ENCODE measurements around the gene RAB1B. TPM values are rescaled to one million over a fixed set of nuclear protein-coding genes. Genes with fewer than 3 reads are reported as not detected.

Gene RAB1B
- total RNA-seq, 2 donors from 2014 or later, result 122 to 126 TPM

DNA sequence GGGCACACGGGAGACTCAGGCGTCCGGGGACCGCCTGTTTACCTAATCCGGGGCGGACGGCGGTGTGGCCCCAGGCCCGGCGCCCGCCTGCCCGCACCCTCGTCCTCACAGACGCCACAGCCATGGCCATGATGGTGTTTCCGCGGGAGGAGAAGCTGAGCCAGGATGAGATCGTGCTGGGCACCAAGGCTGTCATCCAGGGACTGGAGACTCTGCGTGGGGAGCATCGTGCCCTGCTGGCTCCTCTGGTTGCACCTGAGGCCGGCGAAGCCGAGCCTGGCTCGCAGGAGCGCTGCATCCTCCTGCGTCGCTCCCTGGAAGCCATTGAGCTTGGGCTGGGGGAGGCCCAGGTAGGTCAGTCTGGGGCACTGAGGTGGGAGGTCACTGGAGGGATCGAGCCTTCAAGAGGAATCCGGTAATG, 10.0 kb upstream of the RAB1B start:
- peak overlapping the region; percentile 55 for H3K27ac Mint-ChIP-seq
- DNase-seq, result no peak
- H3K4me1 Mint-ChIP-seq, result peaks cover 4% of the 10 kb centered on the region
- Histone ChIP-seq H3K9me3 (ENCODE audit: control insufficient read depth, low read length) (no peaks in the 10 kb centered on the region), H3K36me3 (ENCODE audit: control insufficient read depth, insufficient read depth, low read length) (peaks cover 33% of the 10 kb centered on the region), H3K9ac (ENCODE audit: extremely low read depth, low read length, poor library complexity, severe bottlenecking) (peak overlapping the region; percentile 83), H3K4me1 (ENCODE audit: control insufficient read depth, insufficient read depth, low read length) (no peaks in the 10 kb centered on the region), H3K27me3 (ENCODE audit: control insufficient read depth, insufficient read depth, low read length, poor library complexity, severe bottlenecking) (no peaks in the 10 kb centered on the region), H3K27ac (ENCODE audit: low read depth, low read length) (no peak overlapping the region), H3K4me3 (ENCODE audit: low read length) (peak overlapping the region; percentile 96)
- H3K36me3 Mint-ChIP-seq (ENCODE audit: low read depth), result peaks cover 33% of the 10 kb centered on the region
- WGBS, 2 experiments (ENCODE audit: insufficient coverage in 1 of 2, insufficient read length in 1 of 2), result 9% methylated on average over 20 to 28 of the region's 28 CpGs
- no peaks in the 10 kb centered on the region for H3K9me3 Mint-ChIP-seq
- no peaks in the 10 kb centered on the region for H3K27me3 Mint-ChIP-seq (ENCODE audit: insufficient read depth)
- TF ChIP-seq, protein P1, sequence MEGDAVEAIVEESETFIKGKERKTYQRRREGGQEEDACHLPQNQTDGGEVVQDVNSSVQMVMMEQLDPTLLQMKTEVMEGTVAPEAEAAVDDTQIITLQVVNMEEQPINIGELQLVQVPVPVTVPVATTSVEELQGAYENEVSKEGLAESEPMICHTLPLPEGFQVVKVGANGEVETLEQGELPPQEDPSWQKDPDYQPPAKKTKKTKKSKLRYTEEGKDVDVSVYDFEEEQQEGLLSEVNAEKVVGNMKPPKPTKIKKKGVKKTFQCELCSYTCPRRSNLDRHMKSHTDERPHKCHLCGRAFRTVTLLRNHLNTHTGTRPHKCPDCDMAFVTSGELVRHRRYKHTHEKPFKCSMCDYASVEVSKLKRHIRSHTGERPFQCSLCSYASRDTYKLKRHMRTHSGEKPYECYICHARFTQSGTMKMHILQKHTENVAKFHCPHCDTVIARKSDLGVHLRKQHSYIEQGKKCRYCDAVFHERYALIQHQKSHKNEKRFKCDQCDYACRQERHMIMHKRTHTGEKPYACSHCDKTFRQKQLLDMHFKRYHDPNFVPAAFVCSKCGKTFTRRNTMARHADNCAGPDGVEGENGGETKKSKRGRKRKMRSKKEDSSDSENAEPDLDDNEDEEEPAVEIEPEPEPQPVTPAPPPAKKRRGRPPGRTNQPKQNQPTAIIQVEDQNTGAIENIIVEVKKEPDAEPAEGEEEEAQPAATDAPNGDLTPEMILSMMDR (conservative IDR thresholded peaks at IDR 0.05), result peak; percentile 32
- peak overlapping the region; percentile 86 for H3K4me3 Mint-ChIP-seq

DNA sequence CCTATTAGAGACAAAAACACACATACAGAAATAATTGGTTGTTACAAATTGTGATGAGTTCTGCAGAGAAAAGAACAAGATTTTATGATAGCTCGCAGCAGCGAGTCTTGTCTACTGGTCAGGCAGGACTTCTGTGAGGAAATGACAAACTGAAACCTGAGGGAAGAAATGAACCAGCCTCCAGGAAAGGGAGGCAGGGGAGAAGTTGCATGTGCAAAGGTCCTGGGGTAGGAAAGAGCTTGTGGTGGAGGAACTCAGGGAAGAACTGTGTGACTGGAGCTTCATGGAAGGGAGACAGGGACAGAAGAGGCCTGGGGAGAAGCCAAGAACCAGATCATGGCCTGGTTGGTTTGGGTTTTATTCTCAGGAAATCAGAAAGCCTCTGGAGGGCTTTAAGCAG, 9.2 kb upstream of the RAB1B start:
- H3K4me1 Mint-ChIP-seq, result peaks cover 4% of the 10 kb centered on the region

DNA sequence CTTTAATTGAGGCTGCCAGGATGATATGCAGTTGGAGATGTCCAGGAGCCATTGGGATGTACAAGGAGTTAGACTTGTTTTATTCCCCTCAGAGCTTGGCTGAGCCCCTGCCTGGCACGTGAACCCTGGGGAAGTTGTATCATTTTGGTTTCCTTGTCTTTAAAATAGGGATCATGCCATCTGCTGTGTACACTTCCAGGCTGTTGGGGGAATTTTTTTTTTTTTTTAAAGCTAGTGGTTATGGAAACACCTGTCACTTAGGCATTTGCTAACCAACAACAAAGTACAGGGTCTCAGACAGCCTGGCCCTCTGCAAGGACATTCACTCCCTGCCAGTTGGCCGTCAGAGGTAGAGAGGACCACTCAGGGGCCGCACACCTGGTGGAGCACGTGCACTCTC, 8.5 kb upstream of the RAB1B start:
- Histone ChIP-seq H3K4me1 (ENCODE audit: control insufficient read depth, insufficient read depth, low read length) (no peaks in the 10 kb centered on the region), H3K9me3 (ENCODE audit: control insufficient read depth, low read length) (no peaks in the 10 kb centered on the region), H3K36me3 (ENCODE audit: control insufficient read depth, insufficient read depth, low read length) (peaks cover 41% of the 10 kb centered on the region), H3K27ac (ENCODE audit: low read depth, low read length) (no peak overlapping the region), H3K9ac (ENCODE audit: extremely low read depth, low read length, poor library complexity, severe bottlenecking) (no peak overlapping the region), H3K27me3 (ENCODE audit: control insufficient read depth, insufficient read depth, low read length, poor library complexity, severe bottlenecking) (no peaks in the 10 kb centered on the region), H3K4me3 (ENCODE audit: low read length) (no peak overlapping the region)
- Mint-ChIP-seq H3K36me3 (ENCODE audit: low read depth) (peaks cover 43% of the 10 kb centered on the region), H3K9me3 (no peaks in the 10 kb centered on the region), H3K4me1 (peaks cover 4% of the 10 kb centered on the region), H3K4me3 (no peak overlapping the region), H3K27ac (no peak overlapping the region), H3K27me3 (ENCODE audit: insufficient read depth) (no peaks in the 10 kb centered on the region)
- WGBS, 2 experiments (ENCODE audit: insufficient coverage in 1 of 2, insufficient read length in 1 of 2), result 94 to 100% methylated on average over 2 to 4 of the region's 4 CpGs
- TF ChIP-seq, protein P1 (conservative IDR thresholded peaks at IDR 0.05), result no peak
- no peak for DNase-seq

More for the DNA sequence above, 9.2 kb upstream of the RAB1B start:
- Histone ChIP-seq H3K4me3 (ENCODE audit: low read length) (peak overlapping the region; percentile 96), H3K27me3 (ENCODE audit: control insufficient read depth, insufficient read depth, low read length, poor library complexity, severe bottlenecking) (no peaks in the 10 kb centered on the region), H3K27ac (ENCODE audit: low read depth, low read length) (no peak overlapping the region), H3K4me1 (ENCODE audit: control insufficient read depth, insufficient read depth, low read length) (no peaks in the 10 kb centered on the region), H3K36me3 (ENCODE audit: control insufficient read depth, insufficient read depth, low read length) (peaks cover 34% of the 10 kb centered on the region), H3K9ac (ENCODE audit: extremely low read depth, low read length, poor library complexity, severe bottlenecking) (no peak overlapping the region), H3K9me3 (ENCODE audit: control insufficient read depth, low read length) (no peaks in the 10 kb centered on the region)
- no peak overlapping the region for H3K27ac Mint-ChIP-seq
- WGBS, 2 experiments (ENCODE audit: insufficient coverage in 1 of 2, insufficient read length in 1 of 2), result 92 to 100% methylated on average over 2 of the region's 2 CpGs
- H3K4me3 Mint-ChIP-seq, result peak overlapping the region; percentile 86
- peaks cover 36% of the 10 kb centered on the region for H3K36me3 Mint-ChIP-seq (ENCODE audit: low read depth)
- H3K27me3 Mint-ChIP-seq (ENCODE audit: insufficient read depth), result no peaks in the 10 kb centered on the region
- no peak for DNase-seq
- H3K9me3 Mint-ChIP-seq, result no peaks in the 10 kb centered on the region
- TF ChIP-seq, protein P1 (conservative IDR thresholded peaks at IDR 0.05), result no peak
